Astrocyte (in vitro differentiated cells and primary cell): Measurements from ENCODE around the gene ENTPD2. TPM values are rescaled to one million over a fixed set of nuclear protein-coding genes. Genes with fewer than 3 reads are reported as not detected.

Experiments
- DNase-seq: peaks from one replicate; pipeline ENCODE4 v3.0.0-alpha.2; 2010; ENCODE audit warnings: low read depth
- FAIRE-seq: peaks from 2 replicates; lab custom pipeline; 2011; peaks lifted over from hg19 to GRCh38; lab: Jason Lieb, UNC
- H2AFZ ChIP-seq: 2 replicates; pipeline ENCODE4 v1.6.0; 2012; ENCODE audit warnings: low read depth, low read length, inconsistent platforms
- H3K27ac ChIP-seq: 2 replicates; pipeline ENCODE4 v1.5.1; 2011; ENCODE audit warnings: low read depth, low read length, inconsistent platforms
- H3K27me3 ChIP-seq: 2 replicates; pipeline ENCODE4 v1.6.0; 2011; ENCODE audit warnings: low read length, inconsistent platforms; ENCODE audit not compliant: insufficient read depth
- H3K36me3 ChIP-seq: 2 replicates; pipeline ENCODE4 v1.5.1; 2011; ENCODE audit warnings: low read length, inconsistent platforms; ENCODE audit not compliant: insufficient read depth
- H3K4me1 ChIP-seq: 2 replicates; pipeline ENCODE4 v1.5.1; 2011; ENCODE audit warnings: low read length, inconsistent platforms; ENCODE audit not compliant: insufficient read depth
- H3K4me2 ChIP-seq: 2 replicates; pipeline ENCODE4 v1.6.0; 2012; ENCODE audit warnings: low read length, inconsistent platforms
- H3K4me3 ChIP-seq: 2 replicates; pipeline ENCODE4 v1.5.1; 2011; ENCODE audit warnings: low read depth, mild to moderate bottlenecking, low read length, inconsistent platforms; ENCODE audit not compliant: insufficient read depth
- H3K79me2 ChIP-seq: 2 replicates; pipeline ENCODE4 v1.6.0; 2012; ENCODE audit warnings: mild to moderate bottlenecking, low read length, inconsistent platforms; ENCODE audit not compliant: insufficient read depth
- H3K9ac ChIP-seq: 2 replicates; pipeline ENCODE4 v1.6.0; 2012; ENCODE audit warnings: mild to moderate bottlenecking, low read length, inconsistent platforms
- H3K9me3 ChIP-seq: 2 replicates; pipeline ENCODE4 v1.5.1; 2012; ENCODE audit warnings: low read depth, mild to moderate bottlenecking, low read length, inconsistent platforms; ENCODE audit not compliant: insufficient read depth
- H4K20me1 ChIP-seq: 2 replicates; pipeline ENCODE4 v1.6.0; 2012; ENCODE audit warnings: low read length, inconsistent platforms; ENCODE audit not compliant: insufficient read depth
- H3K27ac Mint-ChIP-seq: one replicate; pipeline ENCODE4 v1.8.0; 2021; ENCODE audit warnings: mild to moderate bottlenecking, mixed read lengths; ENCODE audit not compliant: unreplicated experiment
- H3K27me3 Mint-ChIP-seq: one replicate; pipeline ENCODE4 v1.8.0; 2021; ENCODE audit warnings: low read depth, mixed read lengths; ENCODE audit not compliant: unreplicated experiment
- H3K36me3 Mint-ChIP-seq: one replicate; pipeline ENCODE4 v1.8.0; 2021; ENCODE audit warnings: low read depth, mixed read lengths; ENCODE audit not compliant: unreplicated experiment
- H3K4me1 Mint-ChIP-seq: one replicate; pipeline ENCODE4 v1.8.0; 2021; ENCODE audit warnings: low read depth, mixed read lengths; ENCODE audit not compliant: unreplicated experiment
- H3K4me3 Mint-ChIP-seq: one replicate; pipeline ENCODE4 v1.8.0; 2021; ENCODE audit warnings: mild to moderate bottlenecking, moderate library complexity, mixed read lengths; ENCODE audit not compliant: unreplicated experiment
- H3K9me3 Mint-ChIP-seq: one replicate; pipeline ENCODE4 v1.8.0; 2021; ENCODE audit warnings: mild to moderate bottlenecking, mixed read lengths; ENCODE audit not compliant: unreplicated experiment
- EZH2 ChIP-seq: IDR thresholded peaks from 2 replicates; pipeline ENCODE4 v1.6.1; 2012; ENCODE audit warnings: mild to moderate bottlenecking, low read length, inconsistent platforms; ENCODE audit not compliant: insufficient read depth
- total RNA-seq: library from RNA; stranded (reverse); gene quantifications from 2 replicates; pipeline ENCODE4 v1.2.1, GENCODE V29; 2021
- TF ChIP-seq, protein P1 (sequence below): IDR thresholded peaks from 2 replicates; pipeline ENCODE4 v1.5.1; 2011; ENCODE audit warnings: low read depth, mild to moderate bottlenecking, inconsistent platforms, low read length, moderate library complexity; ENCODE audit not compliant: insufficient read depth

Gene ENTPD2
- total RNA-seq, 1 donor from 2014 or later: 0.14 TPM

DNA sequence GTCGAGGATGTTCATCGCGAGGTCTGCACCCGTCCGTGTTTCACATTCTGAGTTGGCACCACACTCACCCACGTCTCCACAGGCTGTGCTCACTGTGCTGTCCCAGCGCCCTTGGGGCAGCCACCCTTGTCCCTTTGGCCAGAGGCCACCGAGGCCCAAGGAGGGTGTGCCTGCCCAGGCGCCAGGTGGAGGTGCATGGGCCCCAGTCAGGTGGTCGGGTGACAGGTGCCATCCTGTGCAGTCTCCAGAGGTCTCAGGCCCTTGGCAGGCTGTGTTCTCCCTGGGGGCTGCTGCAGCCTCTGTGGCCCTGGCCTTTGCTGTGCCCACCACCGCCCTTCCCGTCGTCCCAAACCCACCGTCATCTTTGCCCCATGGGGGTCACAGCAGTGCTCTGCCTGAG, 45.4 kb upstream of the ENTPD2 start:
- FAIRE-seq: no peak
- H3K4me3 ChIP-seq: no peak overlapping the region
- TF ChIP-seq, protein P1, sequence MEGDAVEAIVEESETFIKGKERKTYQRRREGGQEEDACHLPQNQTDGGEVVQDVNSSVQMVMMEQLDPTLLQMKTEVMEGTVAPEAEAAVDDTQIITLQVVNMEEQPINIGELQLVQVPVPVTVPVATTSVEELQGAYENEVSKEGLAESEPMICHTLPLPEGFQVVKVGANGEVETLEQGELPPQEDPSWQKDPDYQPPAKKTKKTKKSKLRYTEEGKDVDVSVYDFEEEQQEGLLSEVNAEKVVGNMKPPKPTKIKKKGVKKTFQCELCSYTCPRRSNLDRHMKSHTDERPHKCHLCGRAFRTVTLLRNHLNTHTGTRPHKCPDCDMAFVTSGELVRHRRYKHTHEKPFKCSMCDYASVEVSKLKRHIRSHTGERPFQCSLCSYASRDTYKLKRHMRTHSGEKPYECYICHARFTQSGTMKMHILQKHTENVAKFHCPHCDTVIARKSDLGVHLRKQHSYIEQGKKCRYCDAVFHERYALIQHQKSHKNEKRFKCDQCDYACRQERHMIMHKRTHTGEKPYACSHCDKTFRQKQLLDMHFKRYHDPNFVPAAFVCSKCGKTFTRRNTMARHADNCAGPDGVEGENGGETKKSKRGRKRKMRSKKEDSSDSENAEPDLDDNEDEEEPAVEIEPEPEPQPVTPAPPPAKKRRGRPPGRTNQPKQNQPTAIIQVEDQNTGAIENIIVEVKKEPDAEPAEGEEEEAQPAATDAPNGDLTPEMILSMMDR: no peak
- no peak for TF ChIP-seq EZH2
- Mint-ChIP-seq H3K9me3 (no peaks in the 10 kb centered on the region), H3K27me3 (no peaks in the 10 kb centered on the region), H3K27ac (no peak overlapping the region), H3K36me3 (peaks cover 24% of the 10 kb centered on the region), H3K4me1 (no peaks in the 10 kb centered on the region), H3K4me3 (no peak overlapping the region)
- H3K4me1 ChIP-seq: no peaks in the 10 kb centered on the region
- peaks cover 35% of the 10 kb centered on the region for H3K36me3 ChIP-seq
- no peak overlapping the region for H2AFZ ChIP-seq
- H3K79me2 ChIP-seq: no peaks in the 10 kb centered on the region
- no peak overlapping the region for H3K27ac ChIP-seq
- DNase-seq: no peak
- H3K27me3 ChIP-seq: no peaks in the 10 kb centered on the region
- H3K9ac ChIP-seq: no peak overlapping the region
- H3K4me2 ChIP-seq: no peak overlapping the region
- peaks cover 19% of the 10 kb centered on the region for H3K9me3 ChIP-seq
- H4K20me1 ChIP-seq: peaks cover 16% of the 10 kb centered on the region

DNA sequence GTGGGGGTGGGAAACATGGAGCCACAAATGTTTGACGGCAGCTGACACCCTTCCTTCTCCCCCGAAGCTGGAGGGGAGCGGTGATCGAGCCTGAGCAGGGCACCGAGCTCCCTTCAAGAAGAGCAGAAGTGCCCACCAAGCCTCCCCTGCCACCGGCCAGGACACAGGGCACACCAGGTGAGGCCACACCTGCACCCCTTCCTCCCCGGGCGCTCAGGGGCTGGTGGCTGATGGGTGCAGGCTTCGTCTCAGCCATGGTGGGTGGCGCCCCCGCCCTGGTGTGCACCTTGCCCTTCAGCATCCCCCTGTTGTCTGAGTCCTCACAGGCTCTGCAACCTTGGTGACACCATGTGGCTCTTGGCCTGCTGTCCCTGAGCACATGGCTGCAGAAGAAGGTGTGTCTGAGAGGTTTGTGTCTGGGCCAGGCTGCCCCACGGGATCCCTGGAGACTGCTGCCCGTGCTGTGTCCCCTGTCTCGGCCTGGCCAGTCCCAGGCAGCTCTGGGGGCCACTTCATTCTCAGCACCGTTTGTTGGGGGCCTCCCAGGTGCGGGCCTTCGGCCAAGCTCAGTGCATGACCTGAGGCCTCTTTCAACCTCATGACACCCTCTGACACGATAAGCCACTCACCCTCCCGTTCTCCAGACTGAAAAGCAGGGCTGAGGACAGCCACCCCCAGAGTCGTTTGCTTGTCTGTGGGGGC, 44.1 kb upstream of the ENTPD2 start:
- Histone ChIP-seq H3K79me2 (no peaks in the 10 kb centered on the region), H3K4me3 (no peak overlapping the region), H4K20me1 (peaks cover 16% of the 10 kb centered on the region), H3K9me3 (peaks cover 12% of the 10 kb centered on the region), H3K27ac (no peak overlapping the region), H3K4me1 (no peaks in the 10 kb centered on the region), H3K4me2 (no peak overlapping the region), H2AFZ (no peak overlapping the region), H3K36me3 (peaks cover 27% of the 10 kb centered on the region), H3K9ac (no peak overlapping the region), H3K27me3 (no peaks in the 10 kb centered on the region)
- no peaks in the 10 kb centered on the region for H3K27me3 Mint-ChIP-seq
- H3K4me1 Mint-ChIP-seq: no peaks in the 10 kb centered on the region
- FAIRE-seq (no peak), DNase-seq (no peak)
- no peak overlapping the region for H3K27ac Mint-ChIP-seq
- no peak overlapping the region for H3K4me3 Mint-ChIP-seq
- TF ChIP-seq, protein P1: no peak
- H3K9me3 Mint-ChIP-seq: no peaks in the 10 kb centered on the region
- peaks cover 17% of the 10 kb centered on the region for H3K36me3 Mint-ChIP-seq
